Raji (cell line): Measurements from ENCODE around the gene TRPV3.

Experiments used
- POLR2A ChIP-seq: IDR thresholded peaks from 2 replicates; pipeline ENCODE4 v1.6.1; 2011; ENCODE audit warnings: low read depth, low read length, control low read depth; ENCODE audit not compliant: insufficient read depth

TRPV3 gene

GRCh38 chr17:3556916-3557767, 470 bp downstream of the TRPV3 start:
- no peak for TF ChIP-seq POLR2A

DNA sequence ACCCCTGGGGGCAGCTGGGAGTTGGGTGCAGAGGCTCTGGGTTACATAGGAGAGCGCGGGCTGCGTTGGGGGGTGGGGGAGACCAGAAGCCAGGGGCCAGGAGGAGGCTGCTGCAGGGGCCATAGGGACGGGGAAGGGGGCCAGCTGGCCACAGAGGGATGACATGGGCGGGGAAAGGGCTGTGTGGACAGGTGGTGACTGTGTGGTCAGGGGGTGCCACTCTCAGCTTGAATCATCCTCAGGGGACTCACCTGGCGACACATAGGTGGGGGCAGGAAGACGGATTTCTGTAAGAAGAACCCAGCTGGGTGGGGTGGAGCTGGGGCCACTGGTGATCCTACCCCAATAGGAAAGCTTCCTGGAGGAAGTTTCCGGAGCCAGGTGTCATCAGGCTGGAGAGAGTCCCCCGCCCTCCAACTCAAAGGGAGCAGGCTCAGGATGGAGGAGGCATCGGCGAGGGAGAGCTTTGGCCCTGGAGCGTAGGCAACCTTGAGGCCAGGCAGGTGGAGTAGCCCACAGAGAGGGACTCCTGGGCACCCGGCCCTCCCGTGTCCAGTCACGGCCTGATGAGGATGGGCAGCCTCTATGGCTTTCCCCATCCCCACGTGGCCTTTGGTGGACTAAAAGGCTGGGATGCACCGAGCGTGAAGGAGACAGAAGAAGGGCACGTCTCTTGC, 1.2 kb downstream of the TRPV3 start:
- TF ChIP-seq POLR2A, result no peak

- no peak for TF ChIP-seq POLR2A
These were observed 2.3 kb downstream of the TRPV3 start for GRCh38 chr17:3555189-3555796.

GRCh38 chr17:3554440-3554839, 3.2 kb downstream of the TRPV3 start:
- no peak for TF ChIP-seq POLR2A

DNA sequence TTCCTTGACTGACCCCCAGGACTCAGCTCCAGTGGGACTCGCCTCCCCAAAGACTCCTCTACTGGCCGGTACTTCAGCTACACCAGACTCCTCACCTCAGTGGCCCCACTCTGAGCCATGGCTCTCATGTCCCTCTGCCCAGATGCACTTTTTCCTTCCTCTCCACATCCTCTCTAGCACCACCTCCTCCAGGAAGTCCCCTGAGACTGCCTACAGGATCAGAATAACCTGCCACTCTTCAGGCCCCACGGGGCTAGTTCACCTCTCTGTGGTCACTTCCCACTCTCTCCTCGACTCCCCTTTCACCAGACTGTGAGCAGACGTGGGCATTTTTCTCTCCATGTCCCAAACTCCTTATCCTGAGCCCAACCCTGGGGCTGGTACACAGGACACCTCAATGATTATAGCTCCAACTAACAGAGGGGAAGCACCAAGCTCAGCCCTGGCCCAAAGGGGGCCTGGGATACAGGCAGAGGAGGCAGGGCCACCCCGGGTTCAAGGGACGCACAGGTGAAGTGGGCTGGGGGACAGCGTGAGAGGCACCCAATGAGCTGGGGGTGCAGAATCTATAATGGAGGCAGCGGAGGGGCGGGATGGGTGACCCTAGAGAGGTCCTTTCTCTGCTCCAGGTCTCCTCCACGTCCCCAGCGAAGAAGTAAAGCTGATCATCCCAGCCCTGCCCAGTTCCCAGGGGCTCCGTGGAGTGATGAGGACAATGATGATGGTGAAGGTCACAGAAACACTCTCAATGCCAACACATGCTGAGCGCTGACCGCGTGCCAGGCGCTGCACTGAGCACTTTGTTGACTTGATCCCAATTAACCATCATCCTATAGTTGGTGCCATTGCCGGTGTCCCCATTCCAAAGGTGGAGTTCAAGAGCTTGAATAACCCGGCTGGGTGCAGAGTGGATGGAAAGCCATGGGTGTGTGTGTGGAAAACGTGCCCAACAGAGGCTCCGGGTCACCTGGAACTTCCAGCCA, 3.9 kb downstream of the TRPV3 start:
- TF ChIP-seq POLR2A, result no peak

- TF ChIP-seq POLR2A, result no peak
These were observed 4.7 kb downstream of the TRPV3 start for GRCh38 chr17:3552916-3553315.

GRCh38 chr17:3551189-3551588, 6.4 kb downstream of the TRPV3 start:
- TF ChIP-seq POLR2A, result no peak

DNA sequence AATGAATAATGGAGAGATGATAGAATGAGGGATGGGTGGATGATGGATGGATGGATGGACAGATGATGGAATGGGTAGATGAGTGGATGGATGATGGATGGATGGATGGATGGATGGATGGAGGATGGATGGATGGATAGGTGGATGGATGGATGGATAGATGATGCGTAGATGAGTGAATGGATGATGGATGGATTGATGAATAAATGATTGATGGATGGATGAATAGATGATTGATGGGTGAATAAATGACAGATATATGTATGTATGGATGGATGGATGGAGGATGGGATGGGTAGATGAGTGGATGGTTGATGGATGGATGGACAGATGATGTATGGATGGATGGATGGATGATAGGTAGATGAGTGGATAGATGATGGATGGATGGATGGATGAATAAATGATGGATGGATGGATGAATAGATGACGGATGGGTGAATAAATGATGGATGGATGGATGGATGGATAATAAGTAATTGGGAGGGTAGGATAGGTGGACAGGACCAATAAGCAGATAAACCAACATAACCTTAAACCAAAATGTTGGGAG, 7.9 kb downstream of the TRPV3 start:
- TF ChIP-seq POLR2A, result no peak

DNA sequence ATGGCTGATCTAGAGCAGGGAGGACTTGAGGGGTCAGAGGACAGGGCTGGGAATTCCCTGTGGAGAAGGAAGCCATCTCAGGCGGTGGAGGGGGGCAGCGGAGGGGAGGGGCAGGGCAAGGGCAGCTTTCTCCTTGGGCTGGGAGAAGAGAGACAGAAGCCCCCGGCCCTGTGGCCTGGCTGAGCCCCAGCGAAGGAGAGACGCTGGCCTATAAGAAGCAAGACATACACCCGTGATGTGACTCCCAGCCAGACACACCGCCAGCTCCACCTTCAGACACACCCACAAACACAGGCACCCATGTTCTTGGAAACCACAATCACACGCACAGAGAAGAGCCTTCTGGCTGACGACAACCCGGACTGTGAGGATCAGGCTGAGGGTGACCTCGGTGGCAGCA, 10.0 kb downstream of the TRPV3 start:
- TF ChIP-seq POLR2A, result no peak

DNA sequence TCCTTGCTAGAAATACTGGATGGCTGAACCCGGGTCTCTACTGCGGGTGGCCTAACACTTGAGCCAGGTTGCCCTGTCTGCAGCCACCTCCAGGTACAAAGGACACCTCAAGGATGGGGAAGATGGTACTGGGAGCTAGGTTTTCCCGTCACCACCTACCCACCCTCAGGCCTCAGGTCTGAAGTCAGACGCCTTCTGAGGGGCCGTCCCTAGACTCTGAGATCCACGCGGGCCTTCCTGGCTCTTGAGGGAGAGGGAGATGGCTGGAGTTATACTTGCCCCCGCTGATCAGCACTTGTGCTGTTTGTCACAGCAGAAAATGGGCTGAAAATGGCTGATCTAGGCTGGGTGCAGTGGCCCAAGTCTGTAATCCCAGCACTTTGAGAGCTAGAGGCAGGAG, 10.6 kb downstream of the TRPV3 start:
- no peak for TF ChIP-seq POLR2A

DNA sequence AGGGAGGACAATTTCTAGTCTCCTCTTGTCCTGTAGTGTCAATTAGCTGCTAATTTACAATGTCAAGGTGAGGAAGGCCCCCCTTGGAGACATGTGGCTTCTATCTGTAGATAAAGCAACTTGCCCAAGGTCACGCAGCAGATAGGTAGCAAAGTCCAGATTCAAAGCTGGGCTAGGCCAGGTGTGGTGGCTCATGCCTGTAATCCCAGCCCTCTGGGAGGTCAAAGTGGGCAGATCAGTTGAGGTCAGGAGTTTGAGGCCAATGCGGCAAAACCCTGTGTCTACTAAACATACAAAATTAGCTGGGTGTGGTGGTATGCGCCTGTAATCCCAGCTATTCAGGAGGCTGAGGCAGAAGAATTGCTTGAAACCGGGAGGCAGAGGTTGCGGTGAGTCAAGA, 11.1 kb downstream of the TRPV3 start:
- no peak for TF ChIP-seq POLR2A

DNA sequence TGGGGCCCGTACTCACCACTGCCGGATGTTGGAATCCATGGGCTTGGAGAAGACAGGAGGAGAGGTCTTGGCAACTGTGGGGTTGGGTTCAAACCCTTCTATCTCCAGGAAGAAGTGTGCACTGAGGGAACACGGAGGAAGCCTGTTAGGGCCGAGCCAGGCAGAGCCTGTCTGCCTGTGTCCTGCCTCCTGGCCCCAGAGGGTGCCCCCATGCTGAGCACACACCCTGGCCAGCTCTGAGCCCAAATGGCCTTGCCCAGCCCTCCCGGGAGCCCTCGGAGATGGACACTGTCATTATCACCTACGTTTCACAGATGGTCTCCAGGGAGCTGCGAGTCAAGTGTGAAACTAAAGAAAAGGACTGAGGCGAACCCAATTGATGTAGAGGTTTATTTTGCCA, 12.5 kb downstream of the TRPV3 start:
- TF ChIP-seq POLR2A, result no peak

- no peak for TF ChIP-seq POLR2A
These were observed 13.2 kb downstream of the TRPV3 start for GRCh38 chr17:3544365-3544764.

- no peak for TF ChIP-seq POLR2A
These were observed 14.2 kb downstream of the TRPV3 start for GRCh38 chr17:3543453-3543852.
